NCI-H1092 (cell line): ENCODE results near the gene BLM.
"Not testable (repeated sequence)": the region's sequence is repeated elsewhere in the genome, so short reads cannot be mapped to it uniquely, and the experiment has no call there.

Experiments used
- DNase-seq: peaks from one replicate; lab custom pipeline; 2025; lab: John Stamatoyannopoulos, UW

BLM gene

DNA sequence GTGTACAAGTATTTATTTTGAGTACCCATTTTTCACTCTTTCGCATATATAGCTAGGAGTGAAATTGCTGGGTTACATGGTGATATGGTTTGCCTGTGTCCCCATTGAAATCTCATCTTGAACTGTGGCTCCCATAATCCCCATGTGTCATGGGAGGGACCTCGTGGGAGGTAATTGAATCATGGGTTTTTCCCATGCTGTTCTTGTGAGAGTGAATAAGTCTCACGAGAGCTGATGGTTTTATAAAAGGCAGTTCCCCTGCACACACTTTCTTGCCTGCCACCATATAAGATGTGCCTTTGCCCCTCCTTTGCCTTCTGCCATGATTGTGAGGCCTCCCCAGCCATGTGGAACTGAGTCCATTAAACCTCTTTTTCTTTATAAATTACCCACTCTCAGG is 23.4 kb downstream of the BLM start:
- DNase-seq, result not testable (repeated sequence)

DNA sequence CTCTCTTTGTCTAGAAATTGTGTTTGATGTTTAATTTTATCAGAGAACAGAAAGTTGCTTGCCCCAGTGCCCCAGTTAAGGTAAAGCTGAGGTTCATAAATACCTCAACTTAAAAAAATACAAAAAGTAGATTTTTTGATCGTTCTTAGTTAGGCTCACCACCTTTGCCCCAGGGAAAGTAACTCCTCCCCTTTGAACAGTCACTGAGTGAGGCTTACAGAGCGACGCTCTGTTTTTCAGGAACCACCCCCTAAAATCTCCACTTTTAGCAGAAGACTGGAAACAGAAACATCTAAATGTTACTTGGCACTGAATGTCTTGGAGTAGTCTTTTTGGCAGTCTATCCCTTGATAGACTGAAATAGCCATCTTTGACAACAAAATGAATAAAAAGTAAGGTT is 24.9 kb downstream of the BLM start:
- DNase-seq, result no peak

DNA sequence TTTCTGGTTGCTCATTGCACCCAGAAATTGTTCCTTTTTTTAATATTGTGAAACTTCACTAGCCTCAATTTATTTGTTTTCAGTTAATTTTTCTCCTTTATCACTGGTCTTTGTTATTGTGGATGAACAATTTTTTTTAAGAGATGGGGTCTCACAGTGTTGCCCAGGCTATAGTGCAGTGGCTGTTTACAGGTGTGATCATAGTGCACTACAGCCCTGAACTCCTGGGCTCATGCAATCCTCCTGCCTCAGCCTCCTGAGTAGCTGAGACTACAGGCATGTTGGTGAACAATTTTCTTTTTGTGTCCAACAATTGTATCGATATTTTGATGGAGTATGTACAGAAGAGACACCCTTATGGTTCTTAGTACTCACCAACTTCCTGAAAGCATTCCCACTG is 26.3 kb downstream of the BLM start:
- DNase-seq, result no peak

DNA sequence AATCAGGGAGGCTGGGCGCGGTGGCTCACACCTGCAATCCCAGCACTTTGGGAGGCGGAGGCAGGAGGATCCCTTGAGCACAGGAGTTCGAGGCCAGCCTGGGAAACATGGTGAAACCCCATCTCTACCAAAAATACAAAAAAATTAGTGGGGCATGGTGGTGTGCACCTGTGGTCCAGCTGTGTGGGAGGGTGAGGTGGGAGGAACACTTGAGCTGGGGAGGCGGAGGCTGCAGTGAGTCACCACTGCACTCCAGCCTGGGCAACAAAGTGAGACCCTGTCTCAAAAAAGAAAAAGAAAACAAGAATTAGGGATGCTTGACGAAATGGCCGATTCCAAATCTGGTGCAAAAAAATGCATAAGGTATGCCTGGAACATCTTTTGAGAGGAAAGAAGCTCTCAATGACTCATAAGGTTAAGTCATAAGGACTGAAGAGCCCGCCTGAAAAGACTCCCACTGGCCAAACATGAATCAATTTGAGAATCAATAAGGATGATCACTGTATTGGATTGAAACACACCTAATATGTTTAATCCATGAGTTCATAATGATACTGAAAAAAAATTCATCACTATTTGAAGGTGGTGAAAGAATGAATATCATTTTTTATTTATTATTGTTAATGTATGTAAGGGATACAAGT is 27.7 kb downstream of the BLM start:
- DNase-seq, result no peak

DNA sequence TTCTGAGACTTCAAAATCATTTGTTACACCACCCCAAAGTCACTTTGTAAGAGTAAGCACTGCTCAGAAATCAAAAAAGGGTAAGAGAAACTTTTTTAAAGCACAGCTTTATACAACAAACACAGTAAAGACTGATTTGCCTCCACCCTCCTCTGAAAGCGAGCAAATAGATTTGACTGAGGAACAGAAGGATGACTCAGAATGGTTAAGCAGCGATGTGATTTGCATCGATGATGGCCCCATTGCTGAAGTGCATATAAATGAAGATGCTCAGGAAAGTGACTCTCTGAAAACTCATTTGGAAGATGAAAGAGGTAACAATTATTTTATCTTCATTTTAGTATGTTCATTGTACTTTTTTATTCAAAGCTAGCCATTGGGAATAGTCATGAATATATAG is 32.6 kb downstream of the BLM start:
- DNase-seq, result no peak

DNA sequence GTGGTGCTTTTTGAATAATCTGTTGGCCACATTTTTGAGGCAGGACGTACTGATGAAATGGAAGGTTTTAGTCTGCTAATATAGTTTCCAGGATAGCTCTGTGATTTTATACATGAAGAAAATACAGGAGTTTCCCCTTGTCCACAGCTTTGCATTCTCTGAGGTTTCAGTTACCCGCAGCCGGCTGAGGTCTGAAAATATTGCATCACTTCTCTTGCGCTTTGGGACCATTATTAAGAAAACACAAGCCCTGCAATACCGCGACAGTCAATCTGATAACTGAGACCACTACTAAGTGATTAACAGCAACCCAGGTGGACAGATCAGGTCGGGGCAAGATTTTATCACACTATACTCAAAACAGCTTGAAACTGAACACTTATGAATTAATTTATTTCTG is 33.0 kb downstream of the BLM start:
- no peak for DNase-seq

DNA sequence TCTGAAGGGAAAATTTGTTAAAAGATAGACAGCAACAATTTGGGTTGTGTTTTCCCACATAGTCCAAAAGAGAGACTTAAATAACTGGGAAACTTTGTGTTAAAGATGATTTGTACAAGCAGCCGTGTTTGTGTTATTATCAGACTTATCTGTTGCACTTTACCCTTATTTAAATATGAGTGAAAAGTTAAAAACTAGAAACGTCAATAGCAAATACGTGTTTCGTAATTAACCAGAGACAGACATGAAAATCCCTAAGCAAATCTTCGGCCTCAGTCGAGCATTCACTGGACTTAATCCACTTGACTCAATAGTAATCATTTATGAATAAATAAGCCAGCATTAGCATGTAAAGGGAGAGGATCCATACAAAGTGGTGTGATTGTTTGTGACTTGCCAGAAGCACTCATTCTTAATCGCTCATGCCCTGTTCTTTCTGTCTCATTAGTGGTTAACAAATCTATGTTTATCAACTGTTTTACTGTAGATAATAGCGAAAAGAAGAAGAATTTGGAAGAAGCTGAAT is 34.2 kb downstream of the BLM start:
- DNase-seq, result no peak

DNA sequence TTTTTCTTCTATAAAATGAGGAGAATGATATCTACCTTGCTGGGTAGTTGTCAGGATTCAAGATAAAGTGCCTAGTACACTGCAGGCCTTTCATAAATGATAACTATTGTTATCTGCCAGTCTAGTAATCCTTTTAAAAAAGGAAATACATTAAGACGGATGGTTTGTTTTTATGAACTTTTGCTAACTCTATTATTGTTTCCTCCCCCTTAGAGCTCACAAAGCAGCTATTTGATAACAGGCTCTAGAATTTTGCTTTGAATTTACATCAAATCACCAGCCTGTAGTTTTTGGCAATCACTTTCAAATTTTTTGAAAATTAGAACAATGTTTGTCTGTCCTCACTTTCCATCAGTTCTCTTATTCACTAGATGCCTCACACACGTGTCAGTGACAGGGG is 39.8 kb downstream of the BLM start:
- no peak for DNase-seq

DNA sequence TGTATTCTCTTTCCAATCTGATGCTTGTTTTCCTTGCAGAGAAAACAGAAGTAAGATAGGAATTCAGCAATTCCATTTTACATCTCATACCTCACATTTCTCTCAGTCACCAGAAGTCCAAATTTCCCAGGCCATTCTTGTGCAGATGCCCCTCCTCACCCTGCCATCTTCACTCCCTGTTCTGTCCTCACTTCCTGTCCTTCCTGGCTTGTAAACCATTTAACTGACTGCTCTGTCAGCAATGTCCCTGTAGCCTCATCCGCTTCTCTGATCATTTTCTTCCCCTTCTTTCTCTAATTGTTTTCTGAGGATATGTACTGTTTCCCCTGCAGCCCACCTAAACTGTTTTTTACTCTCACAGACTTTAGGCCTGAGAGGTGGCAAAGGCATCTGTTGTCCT is 40.3 kb downstream of the BLM start:
- DNase-seq, result no peak

DNA sequence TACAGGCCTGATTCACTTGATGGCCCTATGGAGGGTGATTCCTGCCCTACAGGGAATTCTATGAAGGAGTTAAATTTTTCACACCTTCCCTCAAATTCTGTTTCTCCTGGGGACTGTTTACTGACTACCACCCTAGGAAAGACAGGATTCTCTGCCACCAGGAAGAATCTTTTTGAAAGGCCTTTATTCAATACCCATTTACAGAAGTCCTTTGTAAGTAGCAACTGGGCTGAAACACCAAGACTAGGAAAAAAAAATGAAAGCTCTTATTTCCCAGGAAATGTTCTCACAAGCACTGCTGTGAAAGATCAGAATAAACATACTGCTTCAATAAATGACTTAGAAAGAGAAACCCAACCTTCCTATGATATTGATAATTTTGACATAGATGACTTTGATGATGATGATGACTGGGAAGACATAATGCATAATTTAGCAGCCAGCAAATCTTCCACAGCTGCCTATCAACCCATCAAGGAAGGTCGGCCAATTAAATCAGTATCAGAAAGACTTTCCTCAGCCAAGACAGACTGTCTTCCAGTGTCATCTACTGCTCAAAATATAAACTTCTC is 43.6 kb downstream of the BLM start:
- DNase-seq, result no peak

DNA sequence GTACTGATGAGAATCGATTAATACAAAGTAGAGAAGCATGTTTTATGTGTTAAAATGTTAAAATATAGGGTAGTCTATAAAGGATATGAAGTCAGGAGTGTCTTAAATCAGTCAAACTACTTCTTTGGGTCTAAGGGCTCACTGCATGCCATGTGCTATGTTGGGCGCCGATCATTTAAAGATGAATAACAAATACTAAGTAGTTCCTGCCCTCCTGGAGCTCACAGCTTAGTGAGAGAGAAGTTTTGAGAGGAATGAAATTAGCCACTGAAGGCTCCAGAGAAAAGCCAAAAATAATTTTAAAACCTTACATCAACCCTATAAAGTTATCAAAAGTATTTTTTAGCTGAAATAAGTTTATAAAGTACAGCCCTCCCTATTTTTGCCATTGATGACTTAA is 44.5 kb downstream of the BLM start:
- DNase-seq, result no peak

DNA sequence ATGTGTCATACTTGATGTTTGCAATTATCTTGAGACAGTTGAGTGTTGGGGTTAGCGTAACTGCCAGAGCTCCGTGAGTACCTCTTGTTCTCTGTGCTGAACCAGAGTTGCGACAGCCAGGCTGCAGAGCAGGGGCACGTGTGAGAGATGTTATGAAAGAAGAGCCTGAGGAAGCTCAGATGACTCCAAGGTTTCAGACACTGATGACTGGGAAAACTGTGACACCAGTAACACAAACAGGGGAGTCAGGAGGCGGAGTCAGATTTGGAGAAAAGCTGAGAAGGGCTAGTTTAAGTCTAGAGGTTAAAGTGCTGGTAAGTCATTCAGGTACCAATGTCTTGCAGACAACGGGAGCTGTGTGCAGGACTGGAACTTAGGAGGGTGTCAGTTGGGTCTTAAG is 45.0 kb downstream of the BLM start:
- DNase-seq, result no peak

DNA sequence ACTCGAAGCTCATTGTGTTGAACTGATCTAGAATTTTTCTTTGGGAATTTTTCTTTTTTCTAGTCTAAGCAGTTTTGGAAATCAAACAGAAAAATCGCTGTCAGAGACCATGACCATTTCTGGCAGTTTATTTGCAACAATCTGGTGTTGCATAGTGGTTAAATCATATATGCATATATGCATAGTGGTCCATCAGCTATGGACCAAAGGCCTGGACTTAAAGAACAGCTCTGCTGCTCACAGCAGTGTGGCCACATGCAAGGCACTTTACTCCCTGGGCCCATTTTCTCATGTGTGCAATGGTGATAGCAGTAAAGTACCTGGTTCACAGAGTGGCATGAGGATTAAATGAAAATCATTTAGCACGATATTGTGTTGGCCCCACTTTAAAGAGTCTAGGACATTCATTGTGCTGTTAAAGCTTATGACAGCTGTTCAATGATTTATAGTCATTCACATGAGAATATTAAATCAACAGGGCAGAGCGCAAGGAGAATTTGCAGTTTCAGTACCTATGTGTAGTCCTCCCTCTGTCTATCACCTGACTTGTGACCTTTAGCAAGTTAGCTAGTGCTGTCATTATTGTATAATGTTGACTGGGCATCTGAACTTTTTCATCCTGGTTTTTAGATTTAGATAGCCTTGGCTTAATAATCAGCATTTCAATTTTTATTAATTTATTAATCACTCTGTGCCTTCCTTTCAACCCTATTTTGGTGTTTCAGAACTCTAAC is 46.4 kb downstream of the BLM start:
- DNase-seq, result no peak

DNA sequence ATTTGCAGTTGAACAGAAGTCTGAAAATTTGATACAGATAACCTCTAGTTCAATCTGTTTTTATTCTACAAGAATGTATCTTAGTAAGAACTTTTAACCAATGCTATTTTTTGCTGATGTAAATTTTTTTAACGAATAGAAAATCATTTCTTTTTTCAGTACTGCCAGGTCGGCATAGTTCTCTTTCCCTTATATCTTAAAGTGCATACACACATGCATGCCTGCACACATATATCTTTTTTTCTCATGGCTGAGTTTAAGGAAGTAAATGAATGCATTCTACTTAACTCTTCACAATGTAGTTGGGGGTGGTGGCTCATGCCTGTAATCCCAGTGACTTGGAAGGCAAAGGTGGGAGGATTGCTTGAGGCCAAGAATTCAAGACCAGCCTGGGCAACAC is 48.4 kb downstream of the BLM start:
- no peak for DNase-seq

DNA sequence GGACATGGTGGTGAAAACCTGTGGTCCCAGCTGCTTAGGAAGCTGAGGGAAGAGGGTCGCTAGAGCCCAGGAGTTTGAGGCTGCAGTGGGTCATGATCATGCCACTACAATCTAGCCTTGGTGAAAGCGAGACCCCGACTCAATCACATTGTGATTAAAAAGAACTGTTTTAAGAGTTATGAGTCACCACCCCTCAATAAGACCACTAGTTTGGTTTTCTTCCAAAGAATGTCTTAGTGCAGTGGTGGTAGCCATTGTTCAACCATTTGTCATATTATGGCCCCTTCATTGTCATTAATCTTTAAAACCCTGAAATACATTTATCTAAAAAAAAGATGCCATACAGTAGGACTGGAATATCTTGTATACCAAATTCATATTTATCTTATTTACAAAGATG is 48.8 kb downstream of the BLM start:
- no peak for DNase-seq

DNA sequence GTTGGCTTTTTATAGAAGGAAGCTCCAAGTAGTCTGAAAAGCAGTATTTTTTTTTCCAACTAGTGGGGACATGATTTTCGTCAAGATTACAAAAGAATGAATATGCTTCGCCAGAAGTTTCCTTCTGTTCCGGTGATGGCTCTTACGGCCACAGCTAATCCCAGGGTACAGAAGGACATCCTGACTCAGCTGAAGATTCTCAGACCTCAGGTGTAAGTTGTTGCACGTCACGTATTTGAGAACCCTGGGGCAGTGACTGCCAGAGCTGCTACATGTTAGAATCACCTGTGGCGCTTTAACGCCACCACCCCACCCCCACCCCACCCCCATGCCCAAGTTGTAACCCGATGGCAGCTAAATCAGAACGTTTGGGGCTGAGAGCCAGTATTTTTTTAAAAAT is 52.2 kb downstream of the BLM start:
- DNase-seq, result no peak

DNA sequence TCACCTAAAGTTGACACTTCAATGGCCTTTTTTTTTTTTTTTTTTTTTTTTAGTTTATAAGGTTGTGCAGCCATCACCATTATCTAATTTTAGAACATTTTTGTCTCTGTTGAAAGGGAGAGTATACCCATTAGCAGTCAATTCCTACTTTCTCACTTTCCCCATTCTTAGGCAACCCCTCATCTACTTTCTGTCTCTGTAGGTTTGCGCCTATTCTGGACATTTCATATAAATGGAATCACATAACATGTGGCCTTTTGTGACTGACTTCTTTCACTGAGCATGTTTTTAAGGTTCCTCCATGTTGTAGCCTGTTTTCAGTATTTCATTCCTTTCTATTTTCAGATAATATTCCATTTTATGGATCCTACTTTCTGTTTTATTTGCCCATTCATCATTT is 56.3 kb downstream of the BLM start:
- DNase-seq, result no peak

DNA sequence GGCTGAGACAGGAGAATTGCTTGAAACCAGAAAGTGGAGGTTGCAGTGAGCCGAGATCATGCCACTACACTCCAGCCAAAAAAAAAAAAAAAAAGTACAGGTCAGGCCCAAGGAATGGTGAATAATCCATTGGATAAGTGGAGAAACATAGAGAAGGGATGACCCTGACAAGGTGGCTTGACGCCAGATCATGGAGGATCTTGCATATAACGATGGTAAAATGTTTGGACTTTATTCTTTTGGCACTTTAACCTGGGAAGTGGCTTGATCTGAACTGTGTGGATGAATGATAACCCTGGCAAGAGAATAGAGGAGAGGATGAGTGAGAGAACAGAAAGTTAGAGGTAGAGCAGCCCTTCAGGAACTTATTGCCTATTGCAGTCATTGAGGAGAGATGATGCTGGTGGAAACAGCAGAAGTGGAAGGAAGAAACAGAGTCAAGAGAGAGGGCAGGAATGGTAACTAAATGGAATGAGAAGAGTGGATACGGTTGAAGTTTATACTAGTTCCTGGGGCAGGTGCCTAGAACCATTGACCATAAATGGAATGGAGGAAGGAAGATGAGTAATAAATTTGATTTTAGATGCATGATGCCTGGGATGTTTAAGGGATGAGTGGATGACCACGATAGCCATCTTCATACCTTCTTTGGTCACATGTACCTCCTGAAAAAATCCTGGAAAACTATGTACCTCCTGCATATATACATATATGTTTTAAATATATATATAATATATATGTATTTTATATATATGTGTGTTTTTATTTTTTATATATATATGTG is 57.8 kb downstream of the BLM start:
- no peak for DNase-seq

DNA sequence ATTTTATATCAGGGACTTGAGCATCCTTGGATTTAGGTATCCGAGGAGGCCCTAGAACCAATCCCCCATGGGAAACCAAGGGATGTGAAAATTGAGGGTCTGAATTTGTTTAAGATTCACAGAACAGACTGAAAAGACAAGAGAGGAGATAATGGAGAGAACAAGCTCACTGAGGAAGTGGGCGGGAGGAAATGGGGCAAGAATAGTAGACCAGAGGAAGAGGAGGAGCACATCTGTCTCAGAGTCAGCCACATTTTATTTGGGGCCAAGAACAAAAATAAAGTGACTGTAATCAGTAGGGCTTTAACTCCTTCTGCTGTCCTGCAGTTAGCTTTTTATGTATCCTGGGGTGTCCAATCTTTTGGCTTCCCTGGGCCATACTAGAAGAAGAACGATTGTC is 63.8 kb downstream of the BLM start:
- no peak for DNase-seq

DNA sequence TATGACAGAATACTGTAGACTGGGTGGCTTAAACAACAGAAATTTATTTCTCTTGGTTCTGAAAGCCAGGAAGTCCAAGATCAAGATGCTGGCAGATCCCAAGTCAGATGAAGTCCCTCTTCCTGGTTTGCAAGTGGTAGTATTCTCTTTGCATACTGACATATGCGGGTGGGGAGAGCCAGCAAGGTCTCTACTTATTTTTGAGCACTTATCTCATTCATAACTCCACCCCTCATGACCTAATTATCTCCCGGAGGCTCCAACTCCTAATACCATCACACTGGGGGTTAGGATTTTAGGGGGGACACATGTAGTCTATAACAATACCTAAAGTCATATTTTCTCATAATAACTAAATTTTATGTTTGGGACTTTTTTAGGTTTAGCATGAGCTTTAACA is 65.3 kb downstream of the BLM start:
- DNase-seq, result no peak

DNA sequence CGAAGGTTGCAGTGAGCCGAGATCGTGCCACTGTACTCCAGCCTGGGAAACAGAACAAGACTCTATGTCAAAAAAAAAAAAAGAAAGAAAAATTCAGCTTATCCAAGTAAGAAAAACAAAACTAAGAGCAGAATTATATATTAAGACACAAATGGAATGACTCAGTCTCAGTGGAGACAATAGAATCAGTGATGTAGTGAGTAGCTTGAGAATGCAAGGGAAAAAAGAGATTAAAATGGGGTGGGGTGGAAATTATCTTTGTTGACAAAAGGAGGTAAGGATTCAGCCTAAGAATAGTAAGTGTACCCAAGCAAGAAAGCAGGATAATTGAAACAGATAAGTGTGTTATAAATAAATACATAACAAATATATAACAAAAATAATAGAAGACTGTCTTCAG is 70.7 kb downstream of the BLM start:
- no peak for DNase-seq

DNA sequence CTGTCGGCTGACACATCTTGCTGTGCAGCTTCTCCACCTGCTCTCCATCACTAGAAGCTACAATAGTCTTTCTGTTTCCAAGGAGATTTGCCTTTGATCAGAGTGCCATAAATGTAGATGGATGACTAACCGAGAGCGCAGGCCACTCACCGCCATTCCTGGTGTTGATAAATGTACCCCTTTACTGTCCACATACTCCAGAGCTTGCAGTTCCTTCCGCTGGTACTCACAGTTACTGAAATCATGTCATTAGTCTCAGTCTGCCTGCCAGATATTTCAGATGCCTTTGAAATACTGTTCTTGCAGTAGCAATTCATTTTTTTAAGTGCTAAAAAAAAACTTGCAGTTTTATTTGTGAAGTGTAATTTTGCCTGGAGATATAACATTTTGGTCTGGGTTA is 72.3 kb downstream of the BLM start:
- no peak for DNase-seq

DNA sequence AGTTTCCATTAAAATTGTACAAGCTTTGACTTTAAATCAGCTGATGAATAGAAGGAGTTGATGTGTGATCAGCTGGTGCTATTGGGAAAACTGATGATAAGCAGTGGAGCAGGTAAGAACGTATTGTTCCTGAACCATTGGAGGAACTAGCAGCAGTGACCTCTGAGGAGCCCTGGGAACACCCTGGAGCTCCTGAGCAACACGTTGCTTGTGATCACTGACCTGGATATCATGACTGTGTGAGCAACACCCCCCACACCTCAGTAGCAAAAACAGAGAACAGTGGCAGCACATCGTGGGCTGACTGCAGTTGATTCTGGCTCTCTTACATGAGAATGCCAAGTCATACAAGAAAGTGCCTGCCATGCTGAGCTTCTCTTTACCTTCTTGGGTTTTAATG is 72.9 kb downstream of the BLM start:
- no peak for DNase-seq
